Neuronal stem cell (in vitro differentiated cells): ENCODE measurements around the gene MBLAC2.

Source experiments
- DNase-seq: peaks from one replicate; pipeline ENCODE4 v3.0.0-alpha.2; 2013; ENCODE audit warnings: low spot score
- H2AFZ ChIP-seq: one replicate; pipeline ENCODE4 v1.6.1; 2013; ENCODE audit warnings: mild to moderate bottlenecking, low read length, inconsistent platforms
- H2AK5ac ChIP-seq: 2 replicates; pipeline ENCODE4 v1.6.1; 2013; ENCODE audit warnings: low read depth, mild to moderate bottlenecking, inconsistent platforms, low read length, moderate library complexity, mixed read lengths
- H2BK120ac ChIP-seq: 2 replicates; pipeline ENCODE4 v1.6.1; 2013; ENCODE audit warnings: low read depth, mild to moderate bottlenecking, inconsistent platforms, low read length, moderate library complexity, mixed read lengths
- H2BK12ac ChIP-seq: one replicate; pipeline ENCODE4 v1.6.1; 2013; ENCODE audit warnings: low read length, inconsistent platforms
- H2BK15ac ChIP-seq: 2 replicates; pipeline ENCODE4 v1.6.1; 2013; ENCODE audit warnings: mild to moderate bottlenecking, low read length, inconsistent platforms, mixed read lengths
- H2BK5ac ChIP-seq: one replicate; pipeline ENCODE4 v1.6.1; 2013; ENCODE audit warnings: inconsistent platforms, mild to moderate bottlenecking, low read length, moderate library complexity
- H3K14ac ChIP-seq: one replicate; pipeline ENCODE4 v1.6.1; 2013; ENCODE audit warnings: low read length, inconsistent platforms
- H3K18ac ChIP-seq: 2 replicates; pipeline ENCODE4 v1.6.1; 2013; ENCODE audit warnings: low read length, inconsistent platforms
- H3K23ac ChIP-seq: 2 replicates; pipeline ENCODE4 v1.6.1; 2013; ENCODE audit warnings: low read depth, mild to moderate bottlenecking, mixed read lengths, low read length, inconsistent platforms; ENCODE audit not compliant: poor library complexity
- H3K27ac ChIP-seq: replicated peaks from 3 replicates; pipeline ENCODE4 v1.5.1; 2013; ENCODE audit warnings: low read length, inconsistent platforms
- H3K27me3 ChIP-seq, 3 experiments: 2 replicates each; pipeline ENCODE4 v1.6.1; 2013; ENCODE audit warnings: low read length in 3 of 3, mild to moderate bottlenecking in 2 of 3, inconsistent platforms in 1 of 3, low read depth in 1 of 3, mixed read lengths in 1 of 3, moderate library complexity in 1 of 3; ENCODE audit not compliant: control insufficient read depth in 3 of 3, insufficient read depth in 3 of 3
- H3K36me3 ChIP-seq, 2 donors: replicated peaks in 1 of 2; 2 replicates each; pipeline ENCODE4 v1.6.1; 2013; ENCODE audit warnings: low read length in 2 of 2; ENCODE audit not compliant: control insufficient read depth in 2 of 2, insufficient read depth in 2 of 2
- H3K4ac ChIP-seq: 2 replicates; pipeline ENCODE4 v1.6.1; 2013; ENCODE audit warnings: inconsistent platforms, mild to moderate bottlenecking, low read length, moderate library complexity
- H3K4me1 ChIP-seq, 2 donors: 1 replicate in 1 of 2; 2 replicates in 1 of 2; pipeline ENCODE4 v1.6.1; 2013; ENCODE audit warnings: low read length in 2 of 2, low read depth in 1 of 2; ENCODE audit not compliant: control insufficient read depth in 2 of 2, insufficient read depth in 1 of 2
- H3K4me2 ChIP-seq: one replicate; pipeline ENCODE4 v1.6.1; 2013; ENCODE audit warnings: mild to moderate bottlenecking, low read length, inconsistent platforms; ENCODE audit not compliant: insufficient read depth, poor library complexity, severe bottlenecking
- H3K4me3 ChIP-seq, 2 donors: 2 replicates each; pipeline ENCODE4 v1.5.1; 2013; ENCODE audit warnings: low read length in 2 of 2, mild to moderate bottlenecking in 2 of 2, inconsistent platforms in 1 of 2, moderate library complexity in 1 of 2
- H3K79me1 ChIP-seq: one replicate; pipeline ENCODE4 v1.6.1; 2013; ENCODE audit warnings: low read depth, mild to moderate bottlenecking, inconsistent platforms, low read length, moderate library complexity
- H3K9ac ChIP-seq: one replicate; pipeline ENCODE4 v1.6.1; 2013; ENCODE audit warnings: mild to moderate bottlenecking, low read depth, low read length, inconsistent platforms; ENCODE audit not compliant: poor library complexity
- H3K9me3 ChIP-seq, 2 donors: replicated peaks in 1 of 2; 2 replicates each; pipeline versions ENCODE3 to v1.6.1; 2013; ENCODE audit warnings: low read length in 2 of 2, mild to moderate bottlenecking in 2 of 2, inconsistent platforms in 1 of 2, low read depth in 1 of 2, mixed read lengths in 1 of 2, moderate library complexity in 1 of 2; ENCODE audit not compliant: control insufficient read depth in 2 of 2, insufficient read depth in 1 of 2
- H4K8ac ChIP-seq: one replicate; pipeline ENCODE4 v1.6.1; 2013; ENCODE audit warnings: low read depth, mild to moderate bottlenecking, inconsistent platforms, low read length, moderate library complexity
- H4K91ac ChIP-seq: one replicate; pipeline ENCODE4 v1.6.1; 2013; ENCODE audit warnings: low read length, low read depth, mild to moderate bottlenecking, inconsistent platforms; ENCODE audit not compliant: poor library complexity
- WGBS, 2 donors: extraction: QIAGEN DNeasy Blood & Tissue Kit; methylation state at CpG; one replicate each; pipeline ENCODE4 v1.1.7; 2013; ENCODE audit warnings: missing lambda C conversion rate in 2 of 2, mixed read lengths in 1 of 2; ENCODE audit not compliant: insufficient read length in 2 of 2, insufficient replicate concordance in 1 of 2; ENCODE audit errors: extremely low coverage in 2 of 2; 5-methylcytosine and 5-hydroxymethylcytosine counted together

The MBLAC2 gene

DNA sequence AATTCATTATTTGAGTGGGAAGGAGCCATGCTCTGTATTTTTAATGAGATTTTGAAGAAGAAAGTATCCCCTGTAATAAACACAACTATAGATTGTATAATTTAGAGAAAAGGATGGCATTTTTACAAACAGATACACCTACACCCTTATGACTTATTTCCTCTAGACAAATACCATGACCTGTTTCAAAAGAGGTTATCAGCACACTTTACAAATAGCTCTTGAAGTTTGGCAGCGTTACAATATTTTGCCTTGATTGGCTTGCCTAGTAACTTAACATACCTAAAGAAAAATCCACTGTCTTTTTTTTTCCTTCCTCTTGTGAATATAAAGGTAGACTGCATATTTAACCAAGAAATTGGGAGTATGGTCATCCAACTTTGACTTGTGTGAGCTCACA is 36.5 kb downstream of the MBLAC2 start:
- Histone ChIP-seq H3K23ac (no peak overlapping the region), H3K18ac (no peak overlapping the region)
- no CpG with 5 or more reads among the region's 1 CpG for WGBS, 2 donors

DNA sequence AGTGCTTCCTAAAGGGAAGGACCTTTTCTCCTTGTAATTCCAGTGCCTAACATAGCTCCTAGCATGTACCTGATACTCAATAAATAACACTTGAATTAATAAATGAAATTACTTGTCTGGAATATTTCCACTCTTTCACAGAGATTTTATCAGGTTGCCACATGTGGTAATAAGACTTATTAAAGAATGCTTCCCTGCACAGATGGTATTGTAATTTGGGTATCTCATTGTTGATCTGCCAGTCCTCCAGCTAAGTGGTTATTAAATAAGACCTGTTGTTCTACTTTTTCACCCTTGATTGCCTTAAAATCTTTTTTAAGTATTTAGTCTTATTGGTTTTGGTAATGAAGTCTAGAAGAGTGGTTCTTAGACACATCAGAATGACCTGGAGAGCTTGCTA is 36.9 kb downstream of the MBLAC2 start:
- Histone ChIP-seq H3K4me3 (no peak overlapping the region), H3K36me3 (no peaks in the 10 kb centered on the region), H2BK12ac (no peak overlapping the region), H3K14ac (no peak overlapping the region), H2BK15ac (no peak overlapping the region), H3K23ac (no peak overlapping the region), H3K4ac (no peak overlapping the region), H2AFZ (no peak overlapping the region), H3K27ac (no peak overlapping the region), H3K27me3 (no peaks in the 10 kb centered on the region), H2BK5ac (no peak overlapping the region), H2AK5ac (no peak overlapping the region), H3K4me1 (no peaks in the 10 kb centered on the region), H3K79me1 (no peaks in the 10 kb centered on the region), H3K9ac (no peak overlapping the region), H4K8ac (no peak overlapping the region), H4K91ac (no peak overlapping the region), H3K9me3 (no peaks in the 10 kb centered on the region), H3K18ac (no peak overlapping the region), H3K4me2 (no peak overlapping the region), H2BK120ac (no peak overlapping the region)
- no peak for DNase-seq

More for the DNA sequence above, 36.5 kb downstream of the MBLAC2 start:
- Histone ChIP-seq H2BK15ac (no peak overlapping the region), H3K14ac (no peak overlapping the region), H3K4me3 (no peak overlapping the region), H3K27me3 (no peaks in the 10 kb centered on the region), H3K79me1 (no peaks in the 10 kb centered on the region), H2BK12ac (no peak overlapping the region), H4K8ac (no peak overlapping the region), H3K27ac (no peak overlapping the region), H4K91ac (no peak overlapping the region), H3K9ac (no peak overlapping the region), H3K4me1 (no peaks in the 10 kb centered on the region), H2AFZ (no peak overlapping the region), H3K9me3 (no peaks in the 10 kb centered on the region), H3K36me3 (no peaks in the 10 kb centered on the region), H2AK5ac (no peak overlapping the region), H2BK5ac (no peak overlapping the region), H2BK120ac (no peak overlapping the region), H3K4ac (no peak overlapping the region), H3K4me2 (no peak overlapping the region)
- DNase-seq = no peak

DNA sequence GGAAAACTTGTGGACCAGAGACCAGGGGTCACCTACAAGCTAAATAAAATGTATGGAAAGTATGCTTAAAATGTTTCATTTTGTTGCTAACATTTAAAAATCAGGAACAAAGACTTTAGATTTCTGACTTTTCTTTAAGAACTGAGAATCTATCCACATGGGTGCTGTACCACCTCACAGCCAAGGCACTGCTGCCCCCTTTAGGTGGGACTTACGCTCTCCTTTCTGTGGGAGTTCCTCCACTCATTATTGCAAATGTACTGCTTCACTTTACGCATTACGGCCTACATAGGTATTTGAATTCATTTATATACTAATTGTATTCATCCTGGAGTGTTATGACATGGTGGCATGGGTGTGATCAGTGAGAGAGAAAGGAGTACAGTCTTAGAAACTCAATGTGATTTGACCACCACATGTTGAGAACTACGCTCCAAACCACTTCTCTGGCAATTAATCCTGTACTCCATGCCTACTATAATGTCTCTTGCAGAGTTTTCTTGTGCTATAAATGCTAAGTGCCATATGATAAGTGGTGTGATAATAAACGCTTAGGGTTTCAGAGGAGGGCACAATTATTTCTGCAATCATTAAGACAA is 40.4 kb downstream of the MBLAC2 start:
- Histone ChIP-seq H2AFZ (peak overlapping the region; percentile 30), H3K14ac (no peak overlapping the region), H2BK5ac (no peak overlapping the region), H3K36me3 (no peaks in the 10 kb centered on the region), H3K27ac (no peak overlapping the region), H3K18ac (no peak overlapping the region), H3K79me1 (no peaks in the 10 kb centered on the region), H3K4me3 (no peak overlapping the region), H2AK5ac (no peak overlapping the region), H2BK120ac (no peak overlapping the region), H3K9me3 (no peaks in the 10 kb centered on the region), H3K23ac (no peak overlapping the region), H3K27me3 (no peaks in the 10 kb centered on the region), H4K8ac (no peak overlapping the region), H3K4me2 (no peak overlapping the region), H3K4ac (no peak overlapping the region), H3K9ac (no peak overlapping the region), H2BK12ac (no peak overlapping the region), H4K91ac (no peak overlapping the region), H2BK15ac (no peak overlapping the region), H3K4me1 (no peaks in the 10 kb centered on the region)
- no peak for DNase-seq
- WGBS, 2 donors = no CpG with 5 or more reads among the region's 5 CpGs

DNA sequence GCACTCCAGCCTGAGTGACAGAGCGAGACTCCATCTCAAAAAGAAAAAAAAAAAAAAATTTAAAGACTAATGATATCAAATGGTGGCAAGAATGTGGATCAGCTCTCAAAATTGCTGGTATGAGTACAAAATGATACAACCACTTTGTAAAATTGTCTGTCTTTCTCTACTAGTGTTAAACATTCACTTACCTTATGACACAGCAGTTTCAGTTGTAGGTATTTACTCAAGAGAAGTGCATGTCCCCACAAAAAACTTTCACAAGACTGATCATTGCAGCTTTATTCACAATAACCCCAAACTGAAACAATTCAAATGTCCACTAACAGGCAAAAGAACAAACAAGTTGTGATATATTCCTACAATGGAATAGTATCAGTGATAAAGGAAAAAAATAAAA is 50.3 kb downstream of the MBLAC2 start:
- Histone ChIP-seq H2BK12ac (no peak overlapping the region), H3K9me3 (no peaks in the 10 kb centered on the region), H2AFZ (no peak overlapping the region), H3K23ac (no peak overlapping the region), H3K9ac (no peak overlapping the region), H3K4me3 (no peak overlapping the region), H3K36me3 (no peaks in the 10 kb centered on the region), H3K4ac (no peak overlapping the region), H3K79me1 (no peaks in the 10 kb centered on the region), H4K8ac (no peak overlapping the region), H4K91ac (no peak overlapping the region), H3K27ac (no peak overlapping the region), H2BK15ac (no peak overlapping the region), H2BK5ac (no peak overlapping the region), H3K14ac (no peak overlapping the region), H2AK5ac (no peak overlapping the region), H3K18ac (no peak overlapping the region), H3K4me2 (no peak overlapping the region), H2BK120ac (no peak overlapping the region), H3K4me1 (peaks cover 0 to 1% of the 10 kb centered on the region in 2 donors), H3K27me3 (no peaks in the 10 kb centered on the region)
- no CpG with 5 or more reads among the region's 1 CpG for WGBS, 2 donors
- DNase-seq = no peak
